GM21423 (cell line): ENCODE results near the gene SUPT20HL1.
"Not testable (repeated sequence)": the region's sequence is repeated elsewhere in the genome, so short reads cannot be mapped to it uniquely, and the experiment has no call there.

Experiments
- ATAC-seq: cut with Tn5 transposase; IDR thresholded peaks from one replicate; pipeline ENCODE4 v1.9.1; 2021; ENCODE audit warnings: mild to moderate bottlenecking, moderate library complexity; ENCODE audit not compliant: unreplicated experiment

Gene SUPT20HL1

DNA sequence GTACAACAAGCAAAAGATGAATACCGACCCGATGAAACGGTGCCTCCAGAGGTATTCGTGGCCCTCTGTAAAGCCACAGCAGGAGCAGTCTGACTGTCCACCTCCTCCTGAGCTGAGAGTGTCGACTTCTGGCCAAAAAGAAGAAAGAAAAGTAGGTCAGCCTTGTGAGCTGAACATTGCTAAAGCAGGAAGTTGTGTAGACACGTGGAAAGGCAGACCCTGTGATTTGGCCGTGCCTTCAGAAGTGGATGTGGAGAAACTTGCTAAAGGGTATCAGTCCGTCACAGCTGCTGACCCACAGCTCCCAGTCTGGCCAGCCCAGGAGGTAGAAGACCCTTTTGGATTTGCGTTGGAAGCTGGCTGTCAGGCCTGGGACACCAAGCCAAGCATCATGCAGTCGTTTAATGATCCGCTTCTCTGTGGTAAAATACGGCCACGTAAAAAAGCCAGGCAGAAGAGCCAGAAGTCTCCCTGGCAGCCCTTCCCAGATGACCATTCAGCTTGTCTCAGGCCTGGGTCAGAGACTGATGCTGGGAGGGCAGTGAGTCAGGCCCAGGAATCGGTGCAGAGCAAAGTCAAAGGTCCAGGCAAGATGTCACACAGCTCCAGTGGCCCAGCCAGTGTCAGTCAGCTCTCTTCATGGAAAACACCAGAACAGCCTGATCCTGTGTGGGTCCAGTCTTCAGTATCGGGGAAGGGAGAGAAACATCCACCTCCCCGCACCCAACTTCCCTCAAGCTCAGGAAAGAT lies 3.2 kb downstream of the SUPT20HL1 start:
- ATAC-seq, result not testable (repeated sequence)

DNA sequence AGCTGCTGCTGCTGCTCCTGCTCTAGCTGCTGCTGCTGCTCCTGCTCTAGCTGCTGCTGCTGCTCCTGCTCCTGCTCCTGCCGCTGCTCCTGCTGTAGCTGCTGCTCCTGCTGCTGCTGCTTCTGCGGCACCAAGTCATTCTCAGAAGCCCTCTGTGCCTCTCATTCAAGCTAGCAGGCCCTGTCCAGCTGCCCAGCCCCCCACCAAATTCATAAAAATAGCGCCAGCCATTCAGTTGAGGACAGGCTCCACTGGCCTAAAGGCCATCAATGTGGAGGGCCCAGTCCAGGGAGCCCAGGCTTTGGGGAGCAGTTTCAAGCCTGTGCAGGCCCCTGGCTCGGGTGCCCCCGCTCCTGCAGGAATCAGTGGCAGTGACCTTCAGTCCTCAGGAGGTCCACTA lies 3.9 kb downstream of the SUPT20HL1 start:
- ATAC-seq, result no peak

- ATAC-seq, result no peak
Measured at GRCh38 chrX:24364851-24365538, 4.6 kb downstream of the SUPT20HL1 start.

DNA sequence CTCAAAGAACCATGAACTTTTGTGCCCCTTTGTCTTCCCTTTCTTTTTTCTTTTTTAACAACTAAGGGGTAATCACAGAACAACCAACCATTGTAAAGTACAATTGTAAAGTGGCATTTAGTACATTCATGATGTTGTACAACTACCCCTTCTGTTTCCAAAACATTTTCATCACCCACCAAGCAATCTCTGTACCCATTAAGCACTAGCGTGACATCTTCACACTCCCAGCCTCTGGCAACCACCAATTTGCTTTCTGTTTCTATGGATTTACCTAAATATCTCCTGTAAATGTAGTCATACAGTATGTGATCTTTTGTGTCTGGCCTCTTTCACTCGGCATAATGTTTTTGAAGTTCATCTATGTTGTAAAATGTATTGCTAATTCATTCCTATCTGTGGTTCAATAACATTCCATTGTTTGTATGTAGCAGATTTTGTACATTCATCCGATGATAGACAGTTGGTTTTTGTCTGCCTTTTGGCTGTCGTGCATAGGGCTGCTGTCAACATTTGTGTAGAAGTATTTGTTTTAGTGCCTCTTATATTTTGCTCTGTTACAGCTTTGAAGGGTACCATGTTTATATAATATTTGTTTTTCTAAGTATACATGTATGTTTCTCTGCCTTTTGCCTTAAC lies 6.4 kb downstream of the SUPT20HL1 start:
- ATAC-seq, result not testable (repeated sequence)

- no peak for ATAC-seq
Measured at GRCh38 chrX:24369816-24370215, 9.4 kb downstream of the SUPT20HL1 start.

GRCh38 chrX:24371391-24371972 lies 11.0 kb downstream of the SUPT20HL1 start:
- ATAC-seq, result no peak

DNA sequence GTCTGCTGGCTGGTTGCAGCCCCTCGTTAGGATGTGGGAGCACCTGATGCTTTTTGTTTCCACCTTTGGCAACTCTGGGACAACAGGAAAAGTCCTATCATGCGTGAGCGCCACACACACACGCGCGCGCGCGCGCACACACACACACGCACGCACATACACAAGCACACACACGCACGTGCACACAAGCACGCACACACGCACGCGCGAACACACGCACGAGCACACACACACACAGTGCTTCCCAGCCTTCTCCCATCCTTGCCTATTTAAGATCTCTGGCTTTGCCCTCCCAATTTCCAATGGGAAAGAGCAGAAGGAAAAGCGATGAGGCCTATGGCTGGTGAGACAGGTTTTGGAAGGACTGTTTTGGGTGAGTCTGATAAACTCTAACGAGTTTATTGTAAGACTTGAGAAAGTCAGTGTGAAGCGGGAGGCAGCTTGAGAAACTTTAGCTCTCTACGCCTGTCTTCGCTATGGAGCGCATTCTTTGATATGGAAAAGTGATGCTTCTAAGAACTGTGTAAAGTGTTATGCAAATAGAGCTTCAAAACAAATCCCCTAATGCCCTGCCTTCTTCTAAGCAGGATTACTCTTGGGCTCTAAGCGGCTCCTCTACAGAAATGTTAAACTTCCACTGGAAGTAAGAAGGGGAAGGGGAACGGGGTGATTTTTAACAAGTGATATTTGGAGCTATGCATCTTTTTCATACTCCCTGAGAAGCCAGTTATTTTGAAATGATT lies 11.8 kb downstream of the SUPT20HL1 start:
- ATAC-seq, result no peak

DNA sequence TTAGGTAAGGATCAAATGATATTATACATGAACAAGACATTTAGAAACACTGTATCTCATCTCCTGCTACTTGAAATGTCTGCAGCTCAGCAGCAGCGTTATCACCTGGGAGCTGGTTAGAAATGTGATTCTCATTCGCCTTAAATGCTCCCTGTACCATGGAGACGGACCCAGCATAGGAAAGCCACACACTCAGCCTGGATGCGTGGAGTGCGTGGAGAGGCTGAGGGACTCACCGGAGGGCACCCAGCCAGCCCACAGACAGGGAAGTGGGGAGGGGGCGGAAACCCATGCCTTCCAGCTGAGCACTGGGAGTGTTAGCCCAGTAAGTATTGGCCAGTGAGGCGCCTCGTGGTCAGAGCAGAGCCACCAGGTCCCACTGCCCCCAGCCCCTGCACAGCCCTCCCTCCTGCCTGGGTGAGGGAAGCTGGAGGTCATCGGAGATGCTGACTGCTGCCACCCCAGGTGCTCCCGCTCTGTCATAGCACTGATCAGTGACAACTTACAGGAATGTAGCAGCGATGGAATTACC lies 15.2 kb downstream of the SUPT20HL1 start:
- ATAC-seq, result no peak

DNA sequence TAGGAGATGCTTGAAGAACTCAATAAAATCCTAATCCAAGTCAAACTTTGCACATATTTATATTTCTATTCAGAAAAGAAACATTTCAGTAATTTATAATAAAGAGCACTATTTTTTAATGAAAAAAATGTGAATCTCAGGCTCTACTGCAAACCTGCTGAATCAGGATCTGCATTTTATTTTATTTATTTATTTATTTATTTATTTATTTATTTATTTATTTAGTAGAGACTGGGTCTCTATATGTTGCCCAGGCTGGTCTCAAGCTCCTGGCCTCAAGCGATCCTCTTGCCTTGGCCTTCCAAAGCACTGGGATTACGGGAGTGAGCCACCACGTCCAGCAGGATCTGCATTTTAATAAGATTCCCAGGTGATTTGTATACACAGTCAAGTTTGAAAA lies 16.0 kb downstream of the SUPT20HL1 start:
- no peak for ATAC-seq

GRCh38 chrX:24377195-24377594 lies 16.8 kb downstream of the SUPT20HL1 start:
- ATAC-seq, result no peak

DNA sequence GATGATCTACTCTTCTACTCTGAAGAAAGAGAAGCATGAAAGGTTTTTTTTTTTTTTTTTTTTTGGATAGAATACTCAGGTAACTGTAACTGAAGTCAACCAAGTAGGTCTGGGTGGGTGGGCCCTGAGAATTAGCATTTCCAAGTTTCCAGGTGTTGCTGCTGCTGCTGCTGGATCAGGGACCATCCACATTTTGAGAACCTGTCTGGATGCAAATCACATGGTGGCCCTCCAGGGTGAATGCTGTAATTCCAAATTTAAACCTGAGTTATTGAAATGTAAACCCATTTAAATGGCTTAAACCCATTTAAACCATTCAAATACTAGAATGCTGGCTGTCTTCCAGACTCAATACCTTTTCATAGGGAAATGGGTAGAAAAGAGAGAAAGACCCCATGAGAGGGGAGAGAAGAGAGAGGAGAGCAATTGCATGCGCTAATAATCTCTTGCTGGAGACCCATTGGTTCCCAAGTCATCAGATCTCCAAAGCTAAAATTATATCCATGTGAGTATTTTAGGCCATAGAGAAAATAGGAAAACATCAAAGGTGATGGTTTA lies 17.6 kb downstream of the SUPT20HL1 start:
- ATAC-seq, result no peak

- ATAC-seq, result no peak
Measured at GRCh38 chrX:24378706-24379105, 18.3 kb downstream of the SUPT20HL1 start.

- no peak for ATAC-seq
Measured at GRCh38 chrX:24380262-24381187, 20.1 kb downstream of the SUPT20HL1 start.

DNA sequence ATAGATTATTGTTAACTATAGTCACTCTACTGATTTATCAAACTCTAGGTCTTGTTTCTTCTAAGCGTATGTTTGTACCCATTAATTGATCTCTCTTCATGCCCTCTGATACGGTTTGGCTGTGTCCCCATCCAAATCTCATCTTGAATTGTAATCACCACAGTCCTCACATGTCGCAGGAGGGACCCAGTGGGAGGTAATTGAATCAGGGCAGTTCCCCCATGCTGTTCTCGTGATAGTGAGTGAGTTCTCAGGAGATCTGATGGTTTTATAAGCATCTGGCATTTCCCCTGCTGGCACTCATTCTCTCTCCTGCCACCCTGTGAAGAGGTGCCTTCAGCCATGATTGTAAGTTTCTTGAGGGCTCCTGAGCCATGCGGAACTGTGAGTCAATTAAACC lies 21.9 kb downstream of the SUPT20HL1 start:
- not testable (repeated sequence) for ATAC-seq

- ATAC-seq, result no peak
Measured at GRCh38 chrX:24387724-24388123, 27.3 kb downstream of the SUPT20HL1 start.

DNA sequence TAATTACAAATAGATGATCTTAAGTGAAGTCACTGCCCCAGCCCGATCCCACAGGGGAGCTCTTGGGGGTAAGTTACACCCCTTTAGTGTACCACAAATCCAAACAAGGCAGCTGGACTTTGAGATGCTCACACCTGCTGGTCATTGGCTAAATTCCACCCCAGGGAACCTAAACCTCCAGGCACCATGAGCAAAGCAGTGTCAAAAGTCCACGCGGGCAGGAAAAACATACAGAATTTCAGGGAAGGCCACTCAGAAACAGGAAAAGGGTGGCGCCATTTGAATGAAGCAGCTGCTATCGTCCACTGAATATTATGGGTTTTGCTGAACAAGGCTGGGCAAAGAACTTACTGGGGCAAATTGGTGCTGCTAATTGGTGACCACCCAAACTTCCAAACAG lies 30.9 kb downstream of the SUPT20HL1 start:
- ATAC-seq, result no peak

DNA sequence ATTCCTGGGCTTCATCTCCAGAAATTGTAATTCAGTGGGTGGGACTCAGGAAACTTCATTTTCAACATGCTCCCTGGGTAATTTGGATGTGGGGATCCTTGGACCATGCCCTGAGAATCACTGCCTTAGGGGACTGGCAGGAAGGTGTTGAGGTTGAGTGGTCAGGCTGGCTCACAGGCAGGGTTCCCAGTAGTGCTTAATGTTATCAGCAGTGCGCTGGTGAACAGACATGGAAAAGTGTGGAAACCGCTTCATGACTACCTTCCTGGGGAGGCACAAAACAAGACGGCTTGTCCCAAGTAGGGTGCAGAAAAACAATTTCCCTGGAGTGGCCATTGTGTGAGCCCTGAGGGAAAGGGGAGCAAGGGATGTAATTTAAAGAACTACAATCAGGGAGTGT lies 31.4 kb downstream of the SUPT20HL1 start:
- ATAC-seq, result no peak

GRCh38 chrX:24392709-24393108 lies 32.3 kb downstream of the SUPT20HL1 start:
- ATAC-seq, result no peak

DNA sequence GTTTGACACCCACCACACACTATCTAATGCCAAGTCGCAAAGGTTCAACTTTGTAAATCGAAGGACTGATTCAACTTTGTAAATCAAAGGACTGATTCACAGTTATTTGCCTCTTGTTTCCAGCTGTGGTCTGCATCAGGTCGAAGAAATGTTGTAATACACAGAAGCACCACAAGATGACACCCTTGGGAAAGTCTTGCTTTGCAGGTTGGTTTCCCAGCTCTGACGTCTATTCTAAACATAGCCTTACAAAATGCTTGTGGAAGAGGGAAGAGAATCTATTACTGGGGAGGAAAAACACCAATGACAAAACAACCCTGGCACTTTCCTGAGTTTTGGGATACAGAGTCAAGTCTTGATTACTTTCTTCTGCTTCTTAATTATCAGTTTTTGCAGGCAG lies 35.3 kb downstream of the SUPT20HL1 start:
- ATAC-seq, result no peak
